C4-2B (cell line): ENCODE measurements around the gene RNF166.

Experiments
- H3K27ac ChIP-seq: fragments of 450-650 bp; 2 replicates; pipeline ENCODE4 v1.5.1; 2017
- CTCF ChIP-seq: fragments of 450-650 bp; conservative IDR thresholded peaks from 2 replicates; pipeline ENCODE4 v1.5.1; 2017; ENCODE audit warnings: mild to moderate bottlenecking
- ZFX ChIP-seq: fragments of 450-650 bp; IDR thresholded peaks from 2 replicates; pipeline ENCODE4 v1.6.1; 2017

The RNF166 gene

GRCh38 chr16:88701581-88702370 lies 4.4 kb downstream of the RNF166 start:
- no peak overlapping the region for H3K27ac ChIP-seq
- TF ChIP-seq CTCF, result no peak
- TF ChIP-seq ZFX, result no peak

GRCh38 chr16:88700636-88701482 lies 5.3 kb downstream of the RNF166 start:
- TF ChIP-seq ZFX, result no peak
- TF ChIP-seq CTCF, result no peak
- H3K27ac ChIP-seq, result no peak overlapping the region

DNA sequence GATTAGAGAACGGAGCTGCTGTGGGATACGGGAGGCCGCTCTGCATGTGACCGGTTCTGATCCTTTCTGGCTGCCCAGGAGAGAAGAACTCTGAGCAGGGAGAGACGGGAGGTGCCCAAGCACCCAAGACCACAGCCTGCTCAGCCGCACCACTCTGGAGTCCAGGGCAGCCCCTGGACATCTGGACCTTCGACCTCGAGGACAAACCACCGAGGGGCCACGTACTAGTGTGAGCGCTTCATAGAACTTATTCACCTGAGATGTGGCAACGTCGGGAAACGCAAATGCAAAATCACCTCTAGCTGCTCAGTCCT lies 5.9 kb downstream of the RNF166 start:
- no peak overlapping the region for H3K27ac ChIP-seq
- TF ChIP-seq CTCF (no peak), ZFX (no peak)

DNA sequence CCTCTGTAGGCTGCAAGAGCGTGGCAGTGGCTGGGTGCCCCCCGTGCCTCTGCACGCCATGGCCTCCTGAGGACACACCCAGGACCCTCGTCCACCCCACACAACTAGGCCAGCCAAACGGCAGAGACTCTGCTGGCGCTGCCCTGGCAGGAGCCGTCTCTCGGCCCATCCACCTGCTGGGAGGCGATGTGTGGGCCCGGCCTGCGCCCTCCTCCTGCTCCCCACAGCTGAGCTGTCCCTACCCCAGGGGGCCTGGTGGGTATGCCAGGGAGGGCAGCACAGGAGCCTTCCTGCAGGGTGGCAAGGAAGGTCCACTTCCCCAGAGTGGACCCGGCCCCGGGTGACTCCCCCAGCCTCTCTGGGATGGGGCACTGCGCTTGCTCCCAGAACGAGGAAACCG lies 7.0 kb downstream of the RNF166 start:
- no peak for TF ChIP-seq ZFX
- TF ChIP-seq CTCF, result no peak
- H3K27ac ChIP-seq, result no peak overlapping the region

DNA sequence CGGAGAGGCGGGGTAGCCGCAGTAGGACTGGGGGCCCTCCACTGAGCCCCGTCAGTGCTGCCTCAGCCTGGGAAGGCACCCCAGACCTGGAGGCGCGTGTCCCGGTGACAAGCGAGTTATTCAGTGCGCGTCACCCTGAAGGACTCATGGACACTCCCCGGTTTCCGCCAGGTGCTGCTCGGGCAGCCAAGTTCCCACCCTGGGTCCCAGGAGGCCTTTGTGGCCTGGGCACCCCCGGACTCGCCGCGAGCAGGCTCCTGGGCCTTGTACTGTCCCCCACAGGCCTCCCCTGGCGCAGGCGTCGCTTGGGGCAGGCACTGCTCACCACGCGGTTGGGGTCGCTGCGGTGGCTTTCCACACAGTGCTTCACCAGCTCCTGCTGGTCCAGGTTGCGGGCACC lies 7.6 kb downstream of the RNF166 start:
- no peak overlapping the region for H3K27ac ChIP-seq
- no peak for TF ChIP-seq ZFX
- no peak for TF ChIP-seq CTCF

- TF ChIP-seq CTCF (no peak; the same call in 1 of the 2 replicates), ZFX (no peak)
- H3K27ac ChIP-seq, result no peak overlapping the region
Measured at GRCh38 chr16:88697831-88698615, 8.2 kb downstream of the RNF166 start.
